Measurements from ENCODE around the gene EZH2. TPM values are rescaled to one million over a fixed set of nuclear protein-coding genes. Genes with fewer than 3 reads are reported as not detected.

Gene EZH2
- total RNA-seq, 2 donors from 2014 or later = 73.2 to 77.5 TPM

- Mint-ChIP-seq H3K27me3 (no peaks in the 10 kb centered on the region), H3K9me3 (no peaks in the 10 kb centered on the region), H3K4me3 (peak overlapping the region; percentile 98), H3K4me1 (peaks cover 12% of the 10 kb centered on the region), H3K36me3 (ENCODE audit: low read depth) (peaks cover 24% of the 10 kb centered on the region), H3K27ac (peak overlapping the region; percentile 96)
- ATAC-seq (replicated peaks) = peak; percentile 10
Measured at GRCh38 chr7:148883266-148884048, 634 bp downstream of the EZH2 start.

GRCh38 chr7:148882841-148883265 is 1.2 kb downstream of the EZH2 start:
- Mint-ChIP-seq H3K27me3 (no peaks in the 10 kb centered on the region), H3K27ac (peak overlapping the region; percentile 96), H3K9me3 (no peaks in the 10 kb centered on the region), H3K4me3 (peak overlapping the region; percentile 98), H3K36me3 (ENCODE audit: low read depth) (peaks cover 24% of the 10 kb centered on the region), H3K4me1 (peaks cover 12% of the 10 kb centered on the region)
- ATAC-seq (replicated peaks) = no peak

- Mint-ChIP-seq H3K27ac (peak overlapping the region; percentile 96), H3K36me3 (ENCODE audit: low read depth) (peaks cover 24% of the 10 kb centered on the region), H3K9me3 (no peaks in the 10 kb centered on the region), H3K4me3 (peak overlapping the region; percentile 98), H3K4me1 (peaks cover 17% of the 10 kb centered on the region), H3K27me3 (no peaks in the 10 kb centered on the region)
- no peak for ATAC-seq (replicated peaks)
Measured at GRCh38 chr7:148882192-148882591, 1.9 kb downstream of the EZH2 start.

GRCh38 chr7:148878317-148878716 is 5.8 kb downstream of the EZH2 start:
- H3K36me3 Mint-ChIP-seq (ENCODE audit: low read depth) = peaks cover 11% of the 10 kb centered on the region
- no peak for ATAC-seq (replicated peaks)
- no peaks in the 10 kb centered on the region for H3K9me3 Mint-ChIP-seq
- no peak overlapping the region for H3K4me3 Mint-ChIP-seq
- H3K4me1 Mint-ChIP-seq = peaks cover 24% of the 10 kb centered on the region
- H3K27ac Mint-ChIP-seq = no peak overlapping the region
- H3K27me3 Mint-ChIP-seq = no peaks in the 10 kb centered on the region

GRCh38 chr7:148877517-148877916 is 6.6 kb downstream of the EZH2 start:
- H3K4me1 Mint-ChIP-seq = peaks cover 24% of the 10 kb centered on the region
- peak; percentile 66 for ATAC-seq (replicated peaks)
- peaks cover 5% of the 10 kb centered on the region for H3K36me3 Mint-ChIP-seq (ENCODE audit: low read depth)
- H3K27me3 Mint-ChIP-seq = no peaks in the 10 kb centered on the region
- no peak overlapping the region for H3K27ac Mint-ChIP-seq
- H3K9me3 Mint-ChIP-seq = no peaks in the 10 kb centered on the region
- H3K4me3 Mint-ChIP-seq = no peak overlapping the region

GRCh38 chr7:148872188-148872587 is 11.9 kb downstream of the EZH2 start:
- no peaks in the 10 kb centered on the region for H3K9me3 Mint-ChIP-seq
- peaks cover 16% of the 10 kb centered on the region for H3K36me3 Mint-ChIP-seq (ENCODE audit: low read depth)
- H3K4me1 Mint-ChIP-seq = peaks cover 20% of the 10 kb centered on the region
- ATAC-seq (replicated peaks) = no peak
- H3K4me3 Mint-ChIP-seq = no peak overlapping the region
- no peak overlapping the region for H3K27ac Mint-ChIP-seq
- H3K27me3 Mint-ChIP-seq = no peaks in the 10 kb centered on the region

GRCh38 chr7:148871551-148871950 is 12.5 kb downstream of the EZH2 start:
- Mint-ChIP-seq H3K9me3 (no peaks in the 10 kb centered on the region), H3K4me1 (peaks cover 20% of the 10 kb centered on the region), H3K36me3 (ENCODE audit: low read depth) (peaks cover 16% of the 10 kb centered on the region), H3K27ac (no peak overlapping the region), H3K4me3 (no peak overlapping the region), H3K27me3 (no peaks in the 10 kb centered on the region)
- no peak for ATAC-seq (replicated peaks)

- H3K4me1 Mint-ChIP-seq = peaks cover 20% of the 10 kb centered on the region
- peaks cover 12% of the 10 kb centered on the region for H3K36me3 Mint-ChIP-seq (ENCODE audit: low read depth)
- H3K9me3 Mint-ChIP-seq = no peaks in the 10 kb centered on the region
- H3K27ac Mint-ChIP-seq = no peak overlapping the region
- no peaks in the 10 kb centered on the region for H3K27me3 Mint-ChIP-seq
- peak; percentile 71 for ATAC-seq (replicated peaks)
- H3K4me3 Mint-ChIP-seq = no peak overlapping the region
Measured at GRCh38 chr7:148871030-148871429, 13.1 kb downstream of the EZH2 start.

- Mint-ChIP-seq H3K4me3 (no peak overlapping the region), H3K4me1 (peaks cover 24% of the 10 kb centered on the region), H3K27me3 (no peaks in the 10 kb centered on the region), H3K27ac (no peak overlapping the region), H3K36me3 (ENCODE audit: low read depth) (peaks cover 11% of the 10 kb centered on the region), H3K9me3 (no peaks in the 10 kb centered on the region)
- ATAC-seq (replicated peaks) = no peak
Measured at GRCh38 chr7:148868378-148868674, 15.8 kb downstream of the EZH2 start.

GRCh38 chr7:148867596-148868377 is 16.3 kb downstream of the EZH2 start:
- Mint-ChIP-seq H3K9me3 (no peaks in the 10 kb centered on the region), H3K27ac (no peak overlapping the region), H3K36me3 (ENCODE audit: low read depth) (peaks cover 11% of the 10 kb centered on the region), H3K27me3 (no peaks in the 10 kb centered on the region), H3K4me1 (peaks cover 27% of the 10 kb centered on the region), H3K4me3 (no peak overlapping the region)
- ATAC-seq (replicated peaks) = no peak

- no peaks in the 10 kb centered on the region for H3K27me3 Mint-ChIP-seq
- ATAC-seq (replicated peaks) = no peak
- H3K4me3 Mint-ChIP-seq = no peak overlapping the region
- peaks cover 11% of the 10 kb centered on the region for H3K36me3 Mint-ChIP-seq (ENCODE audit: low read depth)
- H3K4me1 Mint-ChIP-seq = peaks cover 20% of the 10 kb centered on the region
- H3K9me3 Mint-ChIP-seq = no peaks in the 10 kb centered on the region
- no peak overlapping the region for H3K27ac Mint-ChIP-seq
Measured at GRCh38 chr7:148866362-148866761, 17.7 kb downstream of the EZH2 start.

- Mint-ChIP-seq H3K9me3 (no peaks in the 10 kb centered on the region), H3K27me3 (no peaks in the 10 kb centered on the region), H3K4me3 (no peak overlapping the region), H3K36me3 (ENCODE audit: low read depth) (peaks cover 11% of the 10 kb centered on the region), H3K27ac (no peak overlapping the region), H3K4me1 (peaks cover 15% of the 10 kb centered on the region)
- no peak for ATAC-seq (replicated peaks)
Measured at GRCh38 chr7:148865283-148865682, 18.8 kb downstream of the EZH2 start.

GRCh38 chr7:148863324-148863723 is 20.8 kb downstream of the EZH2 start:
- H3K27ac Mint-ChIP-seq = peak overlapping the region; percentile 37
- peaks cover 10% of the 10 kb centered on the region for H3K36me3 Mint-ChIP-seq (ENCODE audit: low read depth)
- peak overlapping the region; percentile 8 for H3K4me3 Mint-ChIP-seq
- H3K27me3 Mint-ChIP-seq = no peaks in the 10 kb centered on the region
- peaks cover 18% of the 10 kb centered on the region for H3K4me1 Mint-ChIP-seq
- no peak for ATAC-seq (replicated peaks)
- no peaks in the 10 kb centered on the region for H3K9me3 Mint-ChIP-seq

GRCh38 chr7:148862481-148862880 is 21.6 kb downstream of the EZH2 start:
- Mint-ChIP-seq H3K27ac (no peak overlapping the region), H3K36me3 (ENCODE audit: low read depth) (peaks cover 1% of the 10 kb centered on the region), H3K4me3 (no peak overlapping the region), H3K4me1 (peaks cover 18% of the 10 kb centered on the region), H3K27me3 (no peaks in the 10 kb centered on the region), H3K9me3 (no peaks in the 10 kb centered on the region)
- ATAC-seq (replicated peaks) = no peak

- H3K27ac Mint-ChIP-seq = no peak overlapping the region
- no peak for ATAC-seq (replicated peaks)
- H3K36me3 Mint-ChIP-seq (ENCODE audit: low read depth) = no peaks in the 10 kb centered on the region
- H3K4me3 Mint-ChIP-seq = no peak overlapping the region
- H3K27me3 Mint-ChIP-seq = no peaks in the 10 kb centered on the region
- H3K4me1 Mint-ChIP-seq = peaks cover 23% of the 10 kb centered on the region
- H3K9me3 Mint-ChIP-seq = no peaks in the 10 kb centered on the region
Measured at GRCh38 chr7:148858489-148858888, 25.6 kb downstream of the EZH2 start.

Measured in activated T-helper 17 cell treated with anti-CD3 and anti-CD28 coated beads, Interleukin-2, amount 50 U/mL, for 72 hours (primary cell).